ENCODE results near the gene PRKG1. TPM values are rescaled to one million over a fixed set of nuclear protein-coding genes. Genes with fewer than 3 reads are reported as not detected.

Gene PRKG1
- total and polyA plus RNA-seq, 12 donors: 3.8 to 48.1 (median 29.9) TPM

DNA sequence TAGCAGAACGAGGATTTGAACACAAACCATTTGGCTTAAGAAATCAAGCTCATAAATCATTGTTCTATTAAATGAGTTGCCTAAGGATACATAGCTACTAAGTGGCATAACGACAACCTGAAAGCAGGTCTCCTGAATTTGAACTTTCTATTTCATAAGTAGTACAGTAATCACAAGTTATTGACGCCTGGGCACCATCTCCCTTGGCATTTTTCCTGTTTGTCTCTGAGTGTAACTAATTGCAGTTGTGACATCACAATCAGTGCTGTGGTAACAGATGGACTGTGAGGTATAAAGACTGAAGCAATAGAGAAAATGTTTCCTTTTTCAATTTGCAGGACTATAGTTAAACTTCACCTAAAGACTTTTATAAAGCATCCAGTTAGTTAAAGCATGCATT lies 631.5 kb downstream of the PRKG1 start:
- intact Hi-C loops (cut with DNase I): loop anchor here in 4 of 10 donors (10.0 kb wide), 4 partner anchors 249 to 711 kb away; no protein-coding TSS in a partner anchor
- Histone ChIP-seq H3K9me3 (no peaks in the 10 kb centered on the region), H3K36me3 (no peaks in the 10 kb centered on the region), H3K27ac (peak overlapping the region in 5 of 10 donors; percentile 12 to 63 (median 58)), H3K4me1 (peaks cover 0 to 40% (median 25%) of the 10 kb centered on the region in 9 donors), H3K27me3 (no peaks in the 10 kb centered on the region), H3K4me3 (no peak overlapping the region)
- TF ChIP-seq, protein P1, sequence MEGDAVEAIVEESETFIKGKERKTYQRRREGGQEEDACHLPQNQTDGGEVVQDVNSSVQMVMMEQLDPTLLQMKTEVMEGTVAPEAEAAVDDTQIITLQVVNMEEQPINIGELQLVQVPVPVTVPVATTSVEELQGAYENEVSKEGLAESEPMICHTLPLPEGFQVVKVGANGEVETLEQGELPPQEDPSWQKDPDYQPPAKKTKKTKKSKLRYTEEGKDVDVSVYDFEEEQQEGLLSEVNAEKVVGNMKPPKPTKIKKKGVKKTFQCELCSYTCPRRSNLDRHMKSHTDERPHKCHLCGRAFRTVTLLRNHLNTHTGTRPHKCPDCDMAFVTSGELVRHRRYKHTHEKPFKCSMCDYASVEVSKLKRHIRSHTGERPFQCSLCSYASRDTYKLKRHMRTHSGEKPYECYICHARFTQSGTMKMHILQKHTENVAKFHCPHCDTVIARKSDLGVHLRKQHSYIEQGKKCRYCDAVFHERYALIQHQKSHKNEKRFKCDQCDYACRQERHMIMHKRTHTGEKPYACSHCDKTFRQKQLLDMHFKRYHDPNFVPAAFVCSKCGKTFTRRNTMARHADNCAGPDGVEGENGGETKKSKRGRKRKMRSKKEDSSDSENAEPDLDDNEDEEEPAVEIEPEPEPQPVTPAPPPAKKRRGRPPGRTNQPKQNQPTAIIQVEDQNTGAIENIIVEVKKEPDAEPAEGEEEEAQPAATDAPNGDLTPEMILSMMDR (IDR thresholded peaks at IDR 0.05): no peak
- DNase-seq (no peak), ATAC-seq (peak in 3 of 8 donors; percentile 30 to 48 (median 38))
- WGBS, 2 donors: 66 to 82% methylated on average over 3 of the region's 3 CpGs

GRCh38 chr10:51706225-51706624 lies 631.9 kb downstream of the PRKG1 start:
- Histone ChIP-seq H3K9me3 (no peaks in the 10 kb centered on the region), H3K27me3 (no peaks in the 10 kb centered on the region), H3K36me3 (no peaks in the 10 kb centered on the region), H3K27ac (peak overlapping the region in 9 of 10 donors; percentile 28 to 65 (median 55)), H3K4me3 (no peak overlapping the region), H3K4me1 (peaks cover 0 to 41% (median 24%) of the 10 kb centered on the region in 9 donors)
- ATAC-seq (peak; percentile 67 to 91 (median 80)), DNase-seq (peak; percentile 34 to 72)
- intact Hi-C loops (cut with DNase I): loop anchor here in 4 of 10 donors (10.0 kb wide), 4 partner anchors 249 to 711 kb away; no protein-coding TSS in a partner anchor
- TF ChIP-seq, protein P1 (IDR thresholded peaks at IDR 0.05): no peak
- WGBS, 2 donors: 65 to 73% methylated on average over 3 of the region's 3 CpGs

DNA sequence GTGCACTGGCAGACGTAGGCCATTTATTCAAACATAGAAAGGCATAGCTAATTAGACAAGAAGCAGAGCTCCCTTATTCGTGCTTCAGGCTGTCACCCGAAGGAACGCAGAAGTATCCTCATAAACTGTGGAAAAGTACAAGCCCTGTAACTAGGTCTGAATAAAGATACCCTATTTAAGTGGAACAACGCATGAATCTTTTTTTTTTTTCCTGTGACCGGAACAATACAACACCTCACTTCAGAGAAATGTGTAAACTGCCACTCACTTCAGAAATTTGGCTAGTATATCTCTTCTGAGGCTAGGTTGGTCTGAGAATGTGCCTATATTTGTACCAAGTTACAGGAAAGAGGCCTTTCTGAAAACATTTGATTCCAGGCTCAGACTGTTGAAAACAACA lies 633.1 kb downstream of the PRKG1 start:
- H3K9me3 ChIP-seq: no peaks in the 10 kb centered on the region
- no peaks in the 10 kb centered on the region for H3K36me3 ChIP-seq
- WGBS, 2 donors: 61 to 63% methylated on average over 6 of the region's 6 CpGs
- H3K4me1 ChIP-seq: peaks cover 0 to 48% (median 24%) of the 10 kb centered on the region in 9 donors
- DNase-seq (no peak), ATAC-seq (peak in 7 of 8 donors; percentile 35 to 84 (median 57))
- H3K4me3 ChIP-seq: no peak overlapping the region
- intact Hi-C loops (cut with DNase I): loop anchor here in 4 of 10 donors (10.0 kb wide), 4 partner anchors 247 to 713 kb away; no protein-coding TSS in a partner anchor
- no peaks in the 10 kb centered on the region for H3K27me3 ChIP-seq
- peak overlapping the region in 7 of 10 donors; percentile 24 to 65 (median 58) for H3K27ac ChIP-seq
- TF ChIP-seq, protein P1 (IDR thresholded peaks at IDR 0.05): no peak

DNA sequence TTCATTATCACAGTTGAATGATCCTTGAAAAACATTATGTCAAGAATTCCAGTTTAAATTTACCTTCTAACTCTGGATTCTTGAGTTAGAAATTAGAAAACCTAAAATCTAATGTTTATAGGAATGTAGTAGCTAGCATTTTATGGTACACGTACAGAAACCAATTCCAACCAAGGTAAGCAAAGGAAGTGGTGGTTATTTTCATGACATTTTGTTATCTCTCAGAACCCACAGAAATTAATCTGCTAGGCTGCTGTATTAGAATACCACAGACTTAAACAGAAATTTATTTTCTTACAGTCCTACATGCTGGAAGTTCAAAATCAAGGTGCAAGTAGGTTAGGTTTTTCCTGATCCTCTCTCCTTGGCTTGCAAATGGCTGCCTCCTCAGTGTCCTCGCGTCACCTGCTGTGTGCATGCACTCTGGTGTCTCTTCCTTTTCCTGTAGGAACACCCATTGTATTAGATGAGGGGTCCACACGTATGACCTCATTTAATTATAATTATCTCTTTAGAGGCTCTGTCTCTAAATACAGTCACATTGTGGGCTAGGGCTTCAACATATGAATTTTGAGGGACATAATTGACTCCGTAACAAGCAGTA lies 633.6 kb downstream of the PRKG1 start:
- no peaks in the 10 kb centered on the region for H3K27me3 ChIP-seq
- intact Hi-C loops (cut with DNase I): loop anchor here in 4 of 10 donors (10.0 kb wide), 4 partner anchors 247 to 713 kb away; no protein-coding TSS in a partner anchor
- no peaks in the 10 kb centered on the region for H3K9me3 ChIP-seq
- DNase-seq (no peak), ATAC-seq (peak in 1 of 8 donors; percentile 30)
- TF ChIP-seq, protein P1 (IDR thresholded peaks at IDR 0.05): no peak
- no peak overlapping the region for H3K4me3 ChIP-seq
- peaks cover 0 to 48% (median 24%) of the 10 kb centered on the region in 9 donors for H3K4me1 ChIP-seq
- whole genome bisulfite sequencing, 2 donors: 80 to 82% methylated on average over 5 of the region's 5 CpGs
- H3K27ac ChIP-seq: peak overlapping the region in 7 of 10 donors; percentile 24 to 65 (median 58)
- no peaks in the 10 kb centered on the region for H3K36me3 ChIP-seq
